NT2/D1 (cell line): ENCODE data around the gene FGF9.

ENCODE experiments used
- DNase-seq: peaks from one replicate; pipeline ENCODE4 v3.0.0-alpha.2; 2011; ENCODE audit warnings: low read depth, low spot score
- H3K27me3 ChIP-seq: 2 replicates; pipeline ENCODE4 v1.6.0; 2011; ENCODE audit warnings: mild to moderate bottlenecking; ENCODE audit not compliant: insufficient read length, insufficient read depth
- H3K36me3 ChIP-seq: 2 replicates; pipeline ENCODE4 v1.6.1; 2011; ENCODE audit warnings: mild to moderate bottlenecking, low read length, mixed read lengths; ENCODE audit not compliant: insufficient read depth, insufficient read length
- H3K4me1 ChIP-seq: 2 replicates; pipeline ENCODE4 v1.5.1; 2011; ENCODE audit not compliant: insufficient read depth, insufficient read length
- H3K4me3 ChIP-seq: 2 replicates; pipeline ENCODE4 v1.5.1; 2011; ENCODE audit warnings: low read depth; ENCODE audit not compliant: insufficient read length
- H3K9ac ChIP-seq: 2 replicates; pipeline ENCODE4 v1.6.0; 2011; ENCODE audit warnings: low read depth; ENCODE audit not compliant: insufficient read length
- H3K9me3 ChIP-seq: 2 replicates; pipeline ENCODE4 v1.5.1; 2011; ENCODE audit warnings: mild to moderate bottlenecking, low read length; ENCODE audit not compliant: insufficient read depth
- SUZ12 ChIP-seq: IDR thresholded peaks from 2 replicates; pipeline ENCODE4 v1.6.1; 2011; ENCODE audit not compliant: insufficient read length, insufficient read depth; ENCODE audit errors: extremely low read depth
- YY1 ChIP-seq: IDR thresholded peaks from 2 replicates; pipeline ENCODE4 v1.6.1; 2011; ENCODE audit not compliant: insufficient read length, insufficient read depth
- ZNF274 ChIP-seq: IDR thresholded peaks from 2 replicates; pipeline ENCODE4 v1.6.1; 2011; ENCODE audit warnings: mild to moderate bottlenecking, low read depth, low read length

Gene FGF9

DNA sequence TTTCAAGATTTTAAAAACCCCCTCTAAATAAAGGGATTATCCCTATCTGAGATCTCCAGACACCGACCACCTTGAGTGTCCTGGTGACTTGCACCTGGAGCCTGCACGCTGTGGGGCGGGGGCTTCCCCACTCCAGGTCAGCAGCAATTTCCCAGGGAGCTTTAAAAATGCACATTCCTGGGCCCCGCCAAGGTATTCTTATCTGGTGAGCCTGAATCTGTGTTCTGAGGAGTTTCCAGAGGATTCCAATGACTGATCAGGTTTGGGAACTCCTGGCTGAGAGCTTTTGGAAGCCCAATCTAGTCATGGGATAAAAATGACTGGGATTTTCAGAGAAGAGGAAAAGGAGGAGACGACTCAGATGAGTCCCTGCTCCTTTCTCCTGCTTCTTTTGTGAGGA lies 66.1 kb downstream of the FGF9 start:
- no peaks in the 10 kb centered on the region for H3K27me3 ChIP-seq
- no peaks in the 10 kb centered on the region for H3K4me1 ChIP-seq
- peaks cover 11% of the 10 kb centered on the region; the same call in 1 of the 2 replicates for H3K9me3 ChIP-seq
- H3K4me3 ChIP-seq: no peak overlapping the region
- TF ChIP-seq YY1: no peak
- TF ChIP-seq ZNF274: no peak
- TF ChIP-seq SUZ12: no peak
- no peaks in the 10 kb centered on the region for H3K36me3 ChIP-seq
- no peak for DNase-seq
- no peak overlapping the region for H3K9ac ChIP-seq

GRCh38 chr13:21738630-21739029 lies 67.8 kb downstream of the FGF9 start:
- TF ChIP-seq ZNF274 (no peak), SUZ12 (no peak), YY1 (no peak)
- H3K4me3 ChIP-seq: no peak overlapping the region
- H3K9ac ChIP-seq: no peak overlapping the region
- H3K4me1 ChIP-seq: no peaks in the 10 kb centered on the region
- H3K27me3 ChIP-seq: no peaks in the 10 kb centered on the region
- DNase-seq: no peak
- no peaks in the 10 kb centered on the region for H3K9me3 ChIP-seq
- no peaks in the 10 kb centered on the region for H3K36me3 ChIP-seq

GRCh38 chr13:21739771-21740170 lies 68.9 kb downstream of the FGF9 start:
- H3K36me3 ChIP-seq: no peaks in the 10 kb centered on the region
- no peak for DNase-seq
- TF ChIP-seq ZNF274 (no peak), SUZ12 (no peak), YY1 (no peak)
- H3K4me3 ChIP-seq: no peak overlapping the region
- H3K9ac ChIP-seq: no peak overlapping the region
- H3K9me3 ChIP-seq: no peaks in the 10 kb centered on the region
- no peaks in the 10 kb centered on the region for H3K4me1 ChIP-seq
- H3K27me3 ChIP-seq: no peaks in the 10 kb centered on the region

- H3K36me3 ChIP-seq: no peaks in the 10 kb centered on the region
- DNase-seq: no peak
- H3K4me3 ChIP-seq: no peak overlapping the region
- no peak for TF ChIP-seq SUZ12
- H3K9ac ChIP-seq: no peak overlapping the region
- H3K27me3 ChIP-seq: no peaks in the 10 kb centered on the region
- no peaks in the 10 kb centered on the region for H3K4me1 ChIP-seq
- no peaks in the 10 kb centered on the region for H3K9me3 ChIP-seq
Measured at GRCh38 chr13:21741396-21741979, 70.6 kb downstream of the FGF9 start.

DNA sequence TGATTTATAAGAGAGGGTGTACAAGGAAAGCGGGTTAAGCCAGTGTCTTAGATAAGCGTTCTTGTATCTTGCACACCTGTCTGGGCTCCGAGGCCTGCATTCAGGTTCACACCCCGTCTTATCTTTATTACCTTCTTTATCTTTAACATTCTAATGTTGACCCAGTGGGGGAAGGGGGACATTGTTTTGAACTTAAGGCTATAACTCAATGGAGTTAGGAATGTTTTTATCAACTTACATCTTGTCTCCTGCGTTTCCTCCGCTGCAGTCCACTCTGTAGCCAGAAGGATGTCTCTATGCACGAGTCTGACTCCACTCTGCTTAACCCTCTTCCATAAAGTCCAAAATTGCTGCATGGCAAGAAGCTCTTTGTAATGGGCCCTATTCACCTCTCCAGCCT lies 71.2 kb downstream of the FGF9 start:
- Histone ChIP-seq H3K9ac (no peak overlapping the region), H3K36me3 (no peaks in the 10 kb centered on the region), H3K9me3 (no peaks in the 10 kb centered on the region), H3K4me3 (no peak overlapping the region), H3K4me1 (no peaks in the 10 kb centered on the region), H3K27me3 (no peaks in the 10 kb centered on the region)
- no peak for DNase-seq
- TF ChIP-seq YY1: no peak
- no peak for TF ChIP-seq ZNF274
- TF ChIP-seq SUZ12: no peak

DNA sequence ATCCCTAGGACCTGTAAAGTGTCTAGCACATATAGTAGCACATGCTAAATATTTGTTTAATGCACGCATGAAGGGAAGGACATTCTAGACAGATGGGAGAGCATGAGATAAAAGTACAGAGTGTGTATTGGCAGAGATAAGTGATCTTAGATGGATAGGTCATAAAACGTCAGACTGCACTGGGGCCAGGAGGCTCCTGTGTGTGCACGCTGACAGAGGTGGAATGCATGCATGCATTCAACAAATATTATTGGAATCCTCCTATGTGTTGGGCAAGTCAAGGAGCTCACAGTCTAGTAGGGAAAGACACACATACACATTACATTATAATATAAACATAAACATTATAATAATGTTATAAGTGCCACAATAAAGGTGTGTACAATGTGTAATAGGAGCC lies 73.3 kb downstream of the FGF9 start:
- no peaks in the 10 kb centered on the region for H3K4me1 ChIP-seq
- H3K27me3 ChIP-seq: no peaks in the 10 kb centered on the region
- no peak overlapping the region for H3K9ac ChIP-seq
- H3K9me3 ChIP-seq: no peaks in the 10 kb centered on the region
- TF ChIP-seq YY1: no peak
- no peak for TF ChIP-seq ZNF274
- no peak for TF ChIP-seq SUZ12
- H3K4me3 ChIP-seq: no peak overlapping the region
- no peak for DNase-seq
- H3K36me3 ChIP-seq: no peaks in the 10 kb centered on the region

- Histone ChIP-seq H3K36me3 (no peaks in the 10 kb centered on the region), H3K4me3 (no peak overlapping the region), H3K4me1 (no peaks in the 10 kb centered on the region), H3K9me3 (no peaks in the 10 kb centered on the region), H3K27me3 (no peaks in the 10 kb centered on the region), H3K9ac (no peak overlapping the region)
- TF ChIP-seq YY1: no peak
- no peak for TF ChIP-seq SUZ12
- no peak for TF ChIP-seq ZNF274
- no peak for DNase-seq
Measured at GRCh38 chr13:21745307-21745706, 74.4 kb downstream of the FGF9 start.
